ENCODE data around the gene SEC16B. TPM values are rescaled to one million over a fixed set of nuclear protein-coding genes. Genes with fewer than 3 reads are reported as not detected.

The SEC16B gene
- total RNA-seq, 2 donors from 2014 or later, result 11.2 to 37.6 TPM

DNA sequence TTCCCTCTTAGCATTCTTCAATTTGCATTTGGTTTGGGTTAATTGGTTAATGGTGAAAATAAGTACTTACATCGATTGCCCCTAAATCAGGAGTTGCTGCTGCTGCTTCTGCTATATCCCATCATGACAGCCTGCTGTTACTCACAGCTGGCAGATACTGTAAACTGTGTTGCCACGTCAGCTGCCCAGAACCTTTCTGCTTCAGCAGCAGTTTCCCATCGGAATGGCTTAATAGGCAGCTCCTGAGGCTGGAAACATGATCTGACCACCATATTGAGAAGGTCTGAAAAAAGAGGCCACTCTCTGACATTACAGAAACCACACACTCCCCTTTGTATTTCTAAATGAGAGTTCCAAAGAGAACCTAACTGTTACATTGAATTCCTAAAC, 14.3 kb upstream of the SEC16B start:
- ATAC-seq (peak; percentile 98), DNase-seq (peak; percentile 79 to 89 (median 81))
- no peaks in the 10 kb centered on the region for H3K4me1 ChIP-seq
- peak overlapping the region in 1 of 2 donors; percentile 9 for H3K4me3 ChIP-seq
- H3K36me3 ChIP-seq (replicated peaks in 1 of 2; ENCODE audit: insufficient read depth in 1 of 2, low read depth in 2 of 2), result no peaks in the 10 kb centered on the region
- H3K9me3 ChIP-seq, result no peaks in the 10 kb centered on the region
- peak overlapping the region; percentile 52 to 90 (median 82) for H3K27ac ChIP-seq
- peak; percentile 18 to 74 (median 72) for TF ChIP-seq POLR2A (IDR thresholded peaks at IDR 0.05)
- no peak for TF ChIP-seq CTCF (IDR thresholded peaks at IDR 0.05)
- 37 to 40% methylated on average over 3 of the region's 3 CpGs for WGBS, 2 donors
- no peaks in the 10 kb centered on the region for H3K27me3 ChIP-seq
- intact Hi-C loops (cut with DNase I), result no loop called here

DNA sequence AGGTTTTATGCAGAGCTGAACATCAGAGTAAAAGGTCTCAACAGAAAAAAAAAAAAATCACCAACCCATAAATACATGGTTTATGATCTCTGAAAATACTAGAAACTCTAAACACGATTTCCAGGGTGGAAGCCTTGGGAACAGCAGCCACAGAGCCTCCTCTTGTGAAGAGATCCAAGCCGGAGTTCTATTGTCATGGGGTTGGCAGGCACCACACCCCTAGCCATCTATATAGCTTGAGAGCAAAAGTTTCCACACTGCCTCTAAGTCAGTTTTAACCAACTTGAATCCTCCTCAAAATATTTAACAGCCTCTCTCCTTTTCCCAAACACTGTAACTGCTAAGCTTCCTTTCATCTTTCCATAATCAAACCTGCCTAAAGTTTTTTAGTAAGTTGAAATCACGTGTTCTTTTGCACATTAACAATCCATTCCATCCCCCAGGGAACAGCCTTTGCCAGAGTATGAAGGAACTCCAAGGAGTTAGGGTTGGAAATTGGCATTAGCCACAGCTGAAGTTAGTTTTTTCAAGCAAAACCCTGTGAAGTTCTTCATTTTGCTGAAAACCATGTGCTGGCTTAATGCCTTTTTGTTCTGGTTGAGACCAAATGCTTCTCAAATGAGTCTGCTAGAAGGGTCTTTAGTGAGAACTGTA, 13.8 kb upstream of the SEC16B start:
- intact Hi-C loops (cut with DNase I), result no loop called here
- DNase-seq, result peak in 2 of 4 donors; percentile 27 to 33
- Histone ChIP-seq H3K4me1 (no peaks in the 10 kb centered on the region), H3K36me3 (replicated peaks in 1 of 2; ENCODE audit: insufficient read depth in 1 of 2, low read depth in 2 of 2) (no peaks in the 10 kb centered on the region), H3K27me3 (no peaks in the 10 kb centered on the region), H3K4me3 (peak overlapping the region in 1 of 2 donors; percentile 9), H3K27ac (peak overlapping the region; percentile 52 to 90 (median 82)), H3K9me3 (no peaks in the 10 kb centered on the region)
- WGBS, 2 donors, result 38 to 43% methylated on average over 3 of the region's 3 CpGs
- TF ChIP-seq POLR2A (IDR thresholded peaks at IDR 0.05) (no peak), CTCF (IDR thresholded peaks at IDR 0.05) (no peak)
- peak; percentile 68 for ATAC-seq

- H3K27me3 ChIP-seq, result no peaks in the 10 kb centered on the region
- intact Hi-C loops (cut with DNase I), result no loop called here
- no peaks in the 10 kb centered on the region for H3K4me1 ChIP-seq
- DNase-seq (peak; percentile 8 to 37 (median 31)), ATAC-seq (peak; percentile 37)
- no peak for TF ChIP-seq POLR2A (IDR thresholded peaks at IDR 0.05)
- TF ChIP-seq CTCF (IDR thresholded peaks at IDR 0.05), result no peak
- H3K36me3 ChIP-seq (replicated peaks in 1 of 2; ENCODE audit: insufficient read depth in 1 of 2, low read depth in 2 of 2), result no peaks in the 10 kb centered on the region
- WGBS, 2 donors, result 44 to 52% methylated on average over 5 of the region's 5 CpGs
- H3K27ac ChIP-seq, result peak overlapping the region in 3 of 4 donors; percentile 81 to 90 (median 84)
- H3K4me3 ChIP-seq, result no peak overlapping the region
- no peaks in the 10 kb centered on the region for H3K9me3 ChIP-seq
These were observed 13.2 kb upstream of the SEC16B start for GRCh38 chr1:177983077-177983476.

GRCh38 chr1:177981200-177981599, 11.3 kb upstream of the SEC16B start:
- Histone ChIP-seq H3K27ac (no peak overlapping the region), H3K9me3 (no peaks in the 10 kb centered on the region), H3K36me3 (replicated peaks in 1 of 2; ENCODE audit: insufficient read depth in 1 of 2, low read depth in 2 of 2) (no peaks in the 10 kb centered on the region), H3K4me3 (no peak overlapping the region), H3K27me3 (no peaks in the 10 kb centered on the region), H3K4me1 (no peaks in the 10 kb centered on the region)
- no peak for DNase-seq
- no peak for ATAC-seq
- TF ChIP-seq CTCF (IDR thresholded peaks at IDR 0.05) (no peak), POLR2A (IDR thresholded peaks at IDR 0.05) (no peak)
- intact Hi-C loops (cut with DNase I), result no loop called here
- 75 to 82% methylated on average over 1 of the region's 1 CpG for WGBS, 2 donors

DNA sequence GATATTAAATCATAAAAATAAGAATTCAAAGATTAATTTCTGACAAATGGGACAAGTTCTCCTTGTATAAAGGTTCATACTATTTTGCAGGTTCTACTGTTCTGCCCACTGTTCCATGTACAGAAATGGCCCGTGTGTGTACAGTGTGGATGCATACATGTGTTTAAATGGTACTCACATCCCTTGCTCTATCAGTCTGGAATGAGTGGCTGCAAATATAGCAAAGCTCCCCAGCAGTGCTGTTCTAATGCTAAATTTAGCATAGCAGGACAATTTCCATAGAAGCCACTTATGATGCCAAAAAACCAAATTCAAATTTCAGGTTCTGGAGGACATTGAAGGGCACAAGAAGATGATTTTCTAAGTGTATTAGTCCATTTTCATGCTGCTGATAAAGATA, 9.4 kb upstream of the SEC16B start:
- no peaks in the 10 kb centered on the region for H3K36me3 ChIP-seq (replicated peaks in 1 of 2; ENCODE audit: insufficient read depth in 1 of 2, low read depth in 2 of 2)
- 81 to 84% methylated on average over 1 of the region's 1 CpG for WGBS, 2 donors
- H3K27me3 ChIP-seq, result no peaks in the 10 kb centered on the region
- no peak overlapping the region for H3K4me3 ChIP-seq
- intact Hi-C loops (cut with DNase I), result no loop called here
- H3K4me1 ChIP-seq, result no peaks in the 10 kb centered on the region
- ATAC-seq (no peak), DNase-seq (no peak)
- H3K9me3 ChIP-seq, result no peaks in the 10 kb centered on the region
- TF ChIP-seq CTCF (IDR thresholded peaks at IDR 0.05), result no peak
- no peak for TF ChIP-seq POLR2A (IDR thresholded peaks at IDR 0.05)
- H3K27ac ChIP-seq, result no peak overlapping the region
